DOHH2 (cell line): Measurements from ENCODE around the gene OPN1MW3.

Experiments
- H3F3A ChIP-seq: fragments of 200-600 bp; sonication (generic), shearing (Covaris generic); 2 replicates; pipeline ENCODE4 v1.6.0; 2016; ENCODE audit warnings: antibody characterized with exemption, mild to moderate bottlenecking; ENCODE audit not compliant: control insufficient read depth, insufficient read depth
- H3K27ac ChIP-seq: fragments of 200-600 bp; sonication (generic); 2 replicates; pipeline ENCODE4 v1.5.1; 2014; ENCODE audit warnings: low read depth, mild to moderate bottlenecking, low read length, moderate library complexity
- H3K27me3 ChIP-seq: fragments of 200-600 bp; sonication (generic); 2 replicates; pipeline ENCODE4 v1.6.1; 2014; ENCODE audit warnings: mild to moderate bottlenecking, low read length, mixed read lengths; ENCODE audit not compliant: control insufficient read depth
- H3K36me3 ChIP-seq: fragments of 200-600 bp; sonication (generic); 2 replicates; pipeline ENCODE4 v1.6.1; 2014; ENCODE audit warnings: mild to moderate bottlenecking, low read length, moderate library complexity, mixed read lengths; ENCODE audit not compliant: control insufficient read depth
- H3K4me1 ChIP-seq: fragments of 200-600 bp; sonication (generic); 2 replicates; pipeline ENCODE4 v1.6.1; 2014; ENCODE audit warnings: mild to moderate bottlenecking, low read length, mixed read lengths; ENCODE audit not compliant: control insufficient read depth
- H3K4me2 ChIP-seq: fragments of 200-600 bp; sonication (generic); 2 replicates; pipeline ENCODE4 v1.6.0; 2014; ENCODE audit warnings: mild to moderate bottlenecking, low read length, moderate library complexity
- H3K4me3 ChIP-seq: fragments of 200-600 bp; sonication (generic); 2 replicates; pipeline ENCODE4 v1.5.1; 2014; ENCODE audit warnings: mild to moderate bottlenecking, low read length, mixed read lengths
- H3K79me2 ChIP-seq: fragments of 200-600 bp; sonication (generic); 2 replicates; pipeline ENCODE4 v1.6.1; 2014; ENCODE audit warnings: mild to moderate bottlenecking, low read length, mixed read lengths; ENCODE audit not compliant: control insufficient read depth
- H3K9me2 ChIP-seq: fragments of 200-600 bp; sonication (generic); replicated peaks from 2 replicates; pipeline ENCODE4 v1.6.1; 2014; ENCODE audit warnings: mild to moderate bottlenecking, low read length, mixed read lengths; ENCODE audit not compliant: control insufficient read depth
- H3K9me3 ChIP-seq: fragments of 200-600 bp; sonication (generic); 2 replicates; pipeline ENCODE4 v1.6.1; 2014; ENCODE audit warnings: antibody characterized with exemption, low read length, mixed read lengths; ENCODE audit not compliant: control insufficient read depth, insufficient read depth
- H4K20me1 ChIP-seq: fragments of 200-600 bp; sonication (generic); 2 replicates; pipeline ENCODE4 v1.6.0; 2014; ENCODE audit warnings: low read depth, mild to moderate bottlenecking, antibody characterized with exemption, low read length, moderate library complexity; ENCODE audit not compliant: control insufficient read depth, insufficient read depth
- CTCF ChIP-seq: fragments of 200-600 bp; sonication (generic); IDR thresholded peaks from one replicate; pipeline ENCODE4 v1.5.1; 2014; ENCODE audit warnings: antibody characterized with exemption, mild to moderate bottlenecking, low read depth, low read length; ENCODE audit not compliant: poor library complexity, severe bottlenecking
- EZH2phosphoT487 ChIP-seq: fragments of 200-600 bp; sonication (generic); IDR thresholded peaks from 2 replicates; pipeline ENCODE4 v1.6.1; 2017; ENCODE audit warnings: borderline replicate concordance, mild to moderate bottlenecking, antibody characterized with exemption, low read length, moderate library complexity, mixed read lengths

The OPN1MW3 gene

GRCh38 chrX:154310616-154311536 lies 53.5 kb downstream of the OPN1MW3 start:
- peaks cover 9% of the 10 kb centered on the region for H3K4me1 ChIP-seq
- H3K27me3 ChIP-seq = no peaks in the 10 kb centered on the region; the same call in 1 of the 2 replicates
- H4K20me1 ChIP-seq = no peaks in the 10 kb centered on the region
- no peaks in the 10 kb centered on the region for H3K79me2 ChIP-seq
- H3K4me3 ChIP-seq = no peak overlapping the region
- H3K36me3 ChIP-seq = no peaks in the 10 kb centered on the region
- no peaks in the 10 kb centered on the region for H3K9me3 ChIP-seq
- H3K4me2 ChIP-seq = no peak overlapping the region
- H3F3A ChIP-seq = no peaks in the 10 kb centered on the region
- TF ChIP-seq CTCF = no peak
- no peak for TF ChIP-seq EZH2phosphoT487
- H3K27ac ChIP-seq = no peak overlapping the region
- H3K9me2 ChIP-seq = no peaks in the 10 kb centered on the region

- TF ChIP-seq EZH2phosphoT487 = no peak
- no peak for TF ChIP-seq CTCF
Measured at GRCh38 chrX:154312116-154312515, 54.7 kb downstream of the OPN1MW3 start.

GRCh38 chrX:154313147-154313546 lies 55.8 kb downstream of the OPN1MW3 start:
- Histone ChIP-seq H3K9me2 (no peaks in the 10 kb centered on the region), H3K4me1 (peaks cover 9% of the 10 kb centered on the region), H3K79me2 (no peaks in the 10 kb centered on the region), H3F3A (no peaks in the 10 kb centered on the region), H3K27ac (no peak overlapping the region), H3K4me3 (no peak overlapping the region), H4K20me1 (no peaks in the 10 kb centered on the region), H3K27me3 (no peaks in the 10 kb centered on the region; the same call in 1 of the 2 replicates), H3K9me3 (no peaks in the 10 kb centered on the region), H3K36me3 (no peaks in the 10 kb centered on the region), H3K4me2 (no peak overlapping the region)
- no peak for TF ChIP-seq EZH2phosphoT487
- no peak for TF ChIP-seq CTCF

More at GRCh38 chrX:154312116-154312515, 54.7 kb downstream of the OPN1MW3 start:
- H3K79me2 ChIP-seq = no peaks in the 10 kb centered on the region
- no peaks in the 10 kb centered on the region for H3K36me3 ChIP-seq
- H3K27ac ChIP-seq = no peak overlapping the region
- no peaks in the 10 kb centered on the region for H3K9me2 ChIP-seq
- no peaks in the 10 kb centered on the region for H4K20me1 ChIP-seq
- no peaks in the 10 kb centered on the region for H3K9me3 ChIP-seq
- no peaks in the 10 kb centered on the region for H3F3A ChIP-seq
- H3K4me1 ChIP-seq = peaks cover 9% of the 10 kb centered on the region
- H3K4me2 ChIP-seq = no peak overlapping the region
- no peaks in the 10 kb centered on the region; the same call in 1 of the 2 replicates for H3K27me3 ChIP-seq
- H3K4me3 ChIP-seq = no peak overlapping the region
